Esophagus squamous epithelium (tissue), 4 donors: Measurements from ENCODE around the gene DFFA.

Experiments used
- POLR2A ChIP-seq, 4 donors: fragments of 450-650 bp; IDR thresholded peaks; one replicate each; pipeline ENCODE4 v1.6.1; 2017; ENCODE audit warnings: antibody characterized with exemption in 4 of 4, mild to moderate bottlenecking in 4 of 4, moderate library complexity in 3 of 4
- TF ChIP-seq, protein P1 (sequence below), 6 experiments: fragments of 450-650 bp in 4 of 6; fragments of 200-600 bp in 2 of 6; sonication (generic) in 2 of 6; IDR thresholded peaks; one replicate each; pipeline ENCODE4 v1.5.1; 2016 to 2019; ENCODE audit warnings: antibody characterized with exemption in 6 of 6, mild to moderate bottlenecking in 4 of 6, moderate library complexity in 4 of 6

DNA sequence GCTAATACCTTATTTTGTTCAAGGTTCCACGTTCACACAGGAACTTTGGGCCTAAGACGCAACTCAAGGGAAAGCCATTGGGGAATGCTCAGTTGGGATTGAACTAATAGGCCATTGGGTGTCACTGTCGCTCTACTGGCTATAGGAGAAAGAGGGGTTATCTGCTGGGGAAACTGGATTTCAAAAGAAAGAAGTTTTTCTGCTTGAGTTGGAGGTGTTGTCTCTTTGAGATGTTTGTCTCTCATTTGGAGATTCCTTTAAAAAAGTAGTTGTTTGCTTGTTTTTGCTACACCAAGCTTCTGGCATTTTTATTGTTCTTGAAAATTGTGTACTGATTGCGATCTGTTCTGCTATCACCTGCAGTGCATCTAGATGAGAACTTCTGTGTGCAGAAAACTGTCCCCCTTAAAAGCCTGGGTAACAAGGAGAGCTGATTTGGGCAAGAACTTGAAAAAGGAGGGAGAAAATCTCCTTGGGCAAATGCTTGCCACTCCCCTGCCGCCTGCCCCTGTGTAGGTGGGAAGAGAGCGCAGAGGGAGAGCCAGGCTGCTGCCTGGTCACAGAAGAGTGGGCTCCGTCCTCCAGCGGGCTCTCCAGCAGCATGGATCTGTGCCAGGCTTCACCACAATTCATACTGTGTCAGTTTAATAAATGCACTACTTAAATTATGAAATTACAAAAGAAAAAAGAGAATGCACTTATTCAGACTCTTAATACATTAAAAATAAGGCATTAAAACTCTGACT, 42.3 kb upstream of the DFFA start:
- TF ChIP-seq, protein P1, sequence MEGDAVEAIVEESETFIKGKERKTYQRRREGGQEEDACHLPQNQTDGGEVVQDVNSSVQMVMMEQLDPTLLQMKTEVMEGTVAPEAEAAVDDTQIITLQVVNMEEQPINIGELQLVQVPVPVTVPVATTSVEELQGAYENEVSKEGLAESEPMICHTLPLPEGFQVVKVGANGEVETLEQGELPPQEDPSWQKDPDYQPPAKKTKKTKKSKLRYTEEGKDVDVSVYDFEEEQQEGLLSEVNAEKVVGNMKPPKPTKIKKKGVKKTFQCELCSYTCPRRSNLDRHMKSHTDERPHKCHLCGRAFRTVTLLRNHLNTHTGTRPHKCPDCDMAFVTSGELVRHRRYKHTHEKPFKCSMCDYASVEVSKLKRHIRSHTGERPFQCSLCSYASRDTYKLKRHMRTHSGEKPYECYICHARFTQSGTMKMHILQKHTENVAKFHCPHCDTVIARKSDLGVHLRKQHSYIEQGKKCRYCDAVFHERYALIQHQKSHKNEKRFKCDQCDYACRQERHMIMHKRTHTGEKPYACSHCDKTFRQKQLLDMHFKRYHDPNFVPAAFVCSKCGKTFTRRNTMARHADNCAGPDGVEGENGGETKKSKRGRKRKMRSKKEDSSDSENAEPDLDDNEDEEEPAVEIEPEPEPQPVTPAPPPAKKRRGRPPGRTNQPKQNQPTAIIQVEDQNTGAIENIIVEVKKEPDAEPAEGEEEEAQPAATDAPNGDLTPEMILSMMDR (IDR thresholded peaks at IDR 0.05), result peak in 5 of 6 experiments; percentile 32 to 63 (median 44)
- no peak for TF ChIP-seq POLR2A (IDR thresholded peaks at IDR 0.05)
